GM21529 (cell line): ENCODE measurements around the gene MISP.
"Not testable (repeated sequence)": the region's sequence is repeated elsewhere in the genome, so short reads cannot be mapped to it uniquely, and the experiment has no call there.

Experiments used
- ATAC-seq: cut with Tn5 transposase; IDR thresholded peaks from one replicate; pipeline ENCODE4 v1.9.1; 2021; ENCODE audit not compliant: unreplicated experiment

The MISP gene

DNA sequence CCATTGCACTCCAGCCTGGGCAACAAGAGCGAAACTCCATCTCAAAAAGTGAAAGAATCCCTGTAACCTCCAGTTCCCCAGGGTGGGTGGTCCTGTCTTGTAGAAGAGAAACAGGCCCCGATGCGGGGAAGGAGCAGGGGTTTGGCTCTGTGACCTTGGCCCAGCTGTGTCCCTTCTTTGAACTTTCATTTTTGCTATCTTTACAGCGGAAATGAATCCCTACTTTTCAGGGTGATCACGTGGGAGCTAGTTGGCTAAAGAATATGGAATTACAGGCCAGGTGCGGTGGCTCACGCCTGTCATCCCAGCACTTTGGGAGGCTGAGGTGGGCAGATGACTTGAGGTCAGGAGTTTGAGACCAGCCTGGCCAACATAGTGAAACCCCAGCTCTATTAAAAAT, 5.8 kb upstream of the MISP start:
- ATAC-seq, result not testable (repeated sequence)

DNA sequence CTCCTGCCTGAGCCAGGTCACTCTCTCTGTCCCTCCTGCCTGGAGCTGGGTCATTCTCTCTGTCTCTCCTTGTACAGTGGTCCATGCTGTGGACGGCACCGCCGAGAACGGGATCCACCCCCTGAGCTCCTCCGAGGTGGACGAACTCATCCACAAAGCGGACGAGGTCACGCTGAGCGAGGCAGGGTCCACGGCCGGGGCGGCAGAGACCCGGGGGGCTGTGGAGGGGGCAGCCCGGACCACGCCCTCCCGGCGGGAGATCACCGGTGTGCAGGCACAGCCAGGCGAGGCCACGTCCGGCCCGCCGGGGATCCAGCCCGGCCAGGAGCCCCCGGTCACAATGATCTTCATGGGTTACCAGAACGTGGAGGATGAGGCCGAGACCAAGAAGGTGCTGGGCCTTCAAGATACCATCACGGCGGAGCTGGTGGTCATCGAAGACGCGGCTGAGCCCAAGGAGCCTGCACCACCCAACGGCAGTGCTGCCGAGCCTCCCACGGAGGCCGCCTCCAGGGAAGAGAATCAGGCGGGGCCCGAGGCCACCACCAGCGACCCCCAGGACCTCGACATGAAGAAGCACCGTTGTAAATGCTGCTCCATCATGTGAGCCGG, 4.6 kb upstream of the MISP start:
- no peak for ATAC-seq

DNA sequence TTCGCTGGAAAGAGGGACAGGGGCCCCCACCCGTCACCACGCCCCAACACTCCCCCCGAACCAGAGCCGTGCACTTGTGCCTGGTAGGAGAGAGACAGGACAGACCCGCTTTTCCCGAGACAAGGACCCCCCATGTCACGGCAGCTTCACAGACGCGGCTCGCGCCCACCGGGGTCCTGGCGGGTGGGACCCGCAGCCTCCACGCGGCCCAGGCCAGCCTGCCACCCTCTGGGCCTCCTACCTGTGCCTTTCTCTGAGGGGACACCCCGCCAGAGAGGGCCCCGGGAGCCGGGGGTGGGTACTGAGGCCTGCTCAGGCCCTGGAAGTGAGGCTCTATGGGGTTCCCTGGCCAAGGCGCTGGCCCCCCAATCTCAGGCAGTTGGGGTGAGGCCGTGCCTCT, 4.0 kb upstream of the MISP start:
- no peak for ATAC-seq

DNA sequence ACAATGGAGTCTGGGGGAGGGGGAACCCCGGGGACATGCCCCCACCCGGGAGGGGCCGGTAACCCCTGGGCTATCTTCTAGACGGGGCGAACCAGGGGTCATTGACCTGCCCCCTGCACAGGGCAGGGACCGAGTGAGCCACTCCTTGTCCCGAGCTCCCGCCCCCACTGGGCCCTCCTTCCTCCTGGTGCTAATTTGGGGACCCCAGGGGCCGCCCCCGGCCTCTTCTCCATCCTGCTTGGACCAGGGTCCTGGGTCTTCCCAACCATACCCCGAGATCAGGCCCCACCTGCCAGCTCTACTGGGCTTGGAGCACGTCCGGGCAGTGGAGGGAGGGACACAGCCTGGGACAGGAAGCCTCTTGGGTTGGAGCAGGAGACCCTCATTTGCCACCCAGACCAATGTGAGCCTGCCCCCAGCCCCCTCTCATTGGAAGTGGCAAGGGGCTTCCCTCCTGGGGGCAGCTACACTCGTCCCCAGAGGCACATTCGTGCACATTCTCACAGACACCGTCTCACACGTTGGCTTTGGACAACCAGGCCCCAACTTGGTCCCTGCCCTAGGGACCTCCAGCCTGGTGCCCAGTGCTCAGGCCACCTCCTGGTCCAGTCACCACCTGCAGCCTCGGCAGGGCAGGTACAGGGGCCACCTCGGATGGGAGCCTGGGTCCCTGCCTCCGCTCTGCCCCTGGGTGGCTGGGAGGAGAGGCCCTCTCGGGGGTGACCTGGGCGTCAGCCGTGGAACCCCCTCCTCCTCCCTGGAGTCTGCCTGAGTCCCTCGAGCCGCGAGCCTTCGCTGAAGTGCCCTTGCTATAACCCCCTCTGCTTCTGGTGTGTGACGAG, 3.3 kb upstream of the MISP start:
- ATAC-seq, result no peak

DNA sequence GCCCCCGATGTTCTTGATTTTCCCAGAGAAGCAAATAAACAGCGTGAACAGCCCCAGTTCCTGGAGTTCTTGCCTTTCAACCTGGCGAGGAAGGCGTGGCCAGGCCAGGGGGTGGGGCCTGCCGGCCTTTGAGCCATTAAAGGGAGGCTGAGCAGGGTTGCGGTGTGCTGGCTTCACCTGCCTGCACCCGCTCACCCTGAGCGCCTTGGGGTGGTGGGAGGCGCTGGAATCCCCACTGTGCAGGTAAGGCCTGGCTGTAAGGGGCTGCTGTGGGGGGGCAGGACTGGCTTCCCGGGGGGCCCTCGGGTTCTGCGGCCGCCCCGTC, 2.7 kb upstream of the MISP start:
- no peak for ATAC-seq

DNA sequence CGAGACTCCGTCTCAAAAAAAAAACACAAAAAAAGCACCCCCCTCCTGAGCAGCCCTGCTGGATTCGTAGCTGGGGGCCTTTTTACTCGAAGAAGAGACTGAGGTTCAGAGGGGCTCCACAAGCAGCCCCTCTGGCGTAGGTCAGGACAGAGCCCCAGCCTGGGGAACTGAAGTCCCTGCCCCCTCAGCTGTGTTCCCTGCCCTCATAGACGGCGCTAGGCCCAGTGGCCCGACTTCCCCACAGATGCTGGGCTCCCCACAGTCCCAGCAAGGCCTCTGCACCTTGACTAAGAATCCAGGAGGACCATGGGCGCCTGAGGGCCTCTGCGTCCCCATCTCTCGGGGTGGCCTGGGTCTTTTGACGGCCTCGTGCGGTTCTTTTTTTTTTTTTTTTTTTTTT, 1.1 kb upstream of the MISP start:
- ATAC-seq, result no peak

DNA sequence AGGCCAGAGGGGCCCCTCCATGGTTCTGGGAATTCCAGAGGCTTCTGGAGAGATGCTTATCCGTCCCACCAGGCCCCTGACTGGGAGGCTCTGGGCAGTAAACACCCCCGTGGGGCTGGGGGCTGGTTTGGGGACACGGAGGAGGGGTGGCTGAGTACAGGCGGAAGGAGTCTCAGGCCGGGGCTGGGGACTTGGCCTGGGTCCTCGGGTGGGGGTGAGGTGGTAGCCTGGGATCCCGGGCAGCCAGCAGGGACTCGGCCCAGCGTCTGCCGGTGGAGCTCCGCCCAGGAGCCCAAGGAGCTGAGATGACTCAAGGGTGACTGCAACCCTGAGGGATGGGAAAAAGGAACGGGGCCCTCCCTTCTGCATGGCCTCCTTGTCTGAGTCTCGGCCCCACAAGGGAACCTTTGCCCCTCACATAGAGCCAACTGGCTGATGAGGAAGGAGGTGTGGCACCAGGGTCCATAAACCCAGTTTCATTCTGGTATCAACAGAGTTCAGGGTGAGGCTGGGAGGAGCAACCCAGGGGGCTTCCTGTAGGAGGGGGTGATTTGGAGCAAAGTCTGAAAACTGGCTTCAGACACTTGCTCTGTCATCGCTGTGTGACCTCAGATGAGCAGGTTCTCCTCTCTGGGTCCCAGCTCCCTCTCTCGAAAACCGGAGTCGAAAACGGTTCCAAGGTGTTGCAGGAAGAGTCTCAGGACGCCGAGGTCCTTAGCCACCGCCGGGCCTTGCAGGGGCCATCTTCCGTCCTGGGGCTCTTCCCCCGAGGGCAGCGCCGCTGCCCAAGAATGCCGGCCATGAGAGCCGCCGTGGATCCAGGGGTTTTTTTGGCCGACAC, 809 bp downstream of the MISP start:
- no peak for ATAC-seq

DNA sequence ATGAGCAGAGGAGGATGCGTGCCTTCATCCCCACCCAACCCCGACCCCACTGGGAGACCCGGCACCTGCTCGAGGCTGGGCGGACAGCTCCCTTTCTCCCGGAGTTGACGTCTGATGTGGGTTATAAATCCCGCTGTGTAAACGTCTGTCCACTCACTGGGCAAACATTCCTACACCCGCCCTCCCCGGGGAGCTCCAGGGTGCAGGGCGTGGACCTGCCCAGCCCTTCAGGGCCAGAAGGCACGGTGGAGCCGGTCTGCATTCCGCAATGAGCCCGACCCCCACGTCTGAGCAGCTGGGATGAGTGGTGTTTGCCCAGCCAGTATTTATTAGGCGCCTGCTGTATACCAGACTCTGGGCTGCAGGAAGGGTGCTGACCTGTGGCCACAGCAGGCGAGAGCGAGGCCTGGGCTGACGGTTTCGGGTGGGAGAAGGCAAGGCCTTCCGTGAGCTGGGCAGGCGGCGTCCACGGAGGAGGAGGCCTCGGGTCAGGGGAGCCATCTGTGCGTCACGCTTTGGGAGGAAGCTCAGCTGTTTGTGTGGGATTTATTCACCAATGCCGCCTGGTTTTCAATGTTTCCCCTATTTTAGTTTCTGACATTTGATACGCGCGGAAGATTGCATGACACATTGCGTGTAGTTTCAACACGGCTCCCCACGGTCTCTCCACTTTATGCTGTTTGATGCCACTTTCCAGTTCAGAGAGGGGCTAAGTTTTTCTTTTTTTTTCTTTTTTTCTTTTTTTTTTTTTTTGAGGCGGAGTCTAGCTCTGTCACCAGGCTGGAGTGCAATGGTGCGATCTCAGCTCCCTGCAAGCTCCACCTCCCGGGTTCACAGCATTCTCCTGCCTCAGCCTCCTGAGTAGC, 2.0 kb downstream of the MISP start:
- ATAC-seq, result no peak

DNA sequence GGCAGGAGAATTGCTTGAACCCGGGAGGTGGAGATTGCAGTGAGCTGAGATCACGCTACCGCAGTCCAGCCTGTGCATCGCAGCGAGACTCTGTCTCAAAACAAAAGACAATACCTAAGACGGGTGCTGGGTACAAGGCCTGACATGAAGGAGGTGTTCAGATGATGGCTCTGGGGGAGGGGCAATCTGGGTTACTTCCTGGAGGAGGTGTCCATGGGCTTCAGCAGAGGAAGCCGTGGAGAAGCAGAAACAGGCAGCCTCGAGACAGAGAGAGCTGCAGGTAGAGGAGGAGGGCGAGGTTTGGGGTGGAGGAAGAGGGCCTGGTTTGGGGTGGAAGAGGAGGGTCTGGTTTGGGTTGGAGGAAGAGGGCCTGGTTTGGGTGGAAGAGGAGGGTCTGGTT, 3.6 kb downstream of the MISP start:
- ATAC-seq, result no peak

DNA sequence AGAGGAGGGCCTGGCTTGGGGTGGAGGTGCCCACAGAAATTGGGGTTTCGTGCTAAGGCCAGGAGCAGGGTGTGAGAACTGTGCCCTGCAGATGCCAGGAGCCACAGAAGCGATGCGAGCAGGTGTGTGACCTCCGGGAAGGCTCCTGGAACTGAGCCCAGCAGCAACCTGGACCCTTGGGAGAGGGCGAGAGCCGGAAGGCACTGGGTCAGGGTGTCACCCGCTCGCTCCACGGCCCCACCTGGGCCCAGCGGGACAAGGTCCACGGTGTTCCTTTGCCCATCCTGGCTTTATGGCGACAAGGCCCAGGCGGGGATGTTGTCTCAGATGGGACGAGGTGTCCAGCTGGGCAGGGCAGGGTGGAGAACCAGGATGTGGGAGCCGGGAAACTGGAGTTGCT, 4.2 kb downstream of the MISP start:
- no peak for ATAC-seq

DNA sequence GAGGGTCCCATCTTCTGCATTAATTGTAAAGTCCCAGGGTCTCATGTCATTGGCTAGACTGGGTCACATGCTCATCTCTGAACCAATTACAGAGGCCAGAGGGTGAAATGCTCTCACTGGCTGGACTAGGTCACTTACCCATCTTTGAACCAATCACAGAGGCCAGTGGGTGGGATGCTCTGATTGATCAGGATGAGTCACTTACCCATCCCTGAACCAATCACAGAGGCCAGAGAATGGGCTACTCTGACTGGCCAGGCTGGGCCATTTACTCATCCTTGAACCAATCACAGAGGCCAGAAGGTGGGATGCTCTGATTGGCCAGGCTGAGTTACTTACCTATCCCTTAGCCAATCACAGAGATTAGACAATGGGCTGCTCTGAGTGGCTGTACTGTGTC, 5.3 kb downstream of the MISP start:
- no peak for ATAC-seq

DNA sequence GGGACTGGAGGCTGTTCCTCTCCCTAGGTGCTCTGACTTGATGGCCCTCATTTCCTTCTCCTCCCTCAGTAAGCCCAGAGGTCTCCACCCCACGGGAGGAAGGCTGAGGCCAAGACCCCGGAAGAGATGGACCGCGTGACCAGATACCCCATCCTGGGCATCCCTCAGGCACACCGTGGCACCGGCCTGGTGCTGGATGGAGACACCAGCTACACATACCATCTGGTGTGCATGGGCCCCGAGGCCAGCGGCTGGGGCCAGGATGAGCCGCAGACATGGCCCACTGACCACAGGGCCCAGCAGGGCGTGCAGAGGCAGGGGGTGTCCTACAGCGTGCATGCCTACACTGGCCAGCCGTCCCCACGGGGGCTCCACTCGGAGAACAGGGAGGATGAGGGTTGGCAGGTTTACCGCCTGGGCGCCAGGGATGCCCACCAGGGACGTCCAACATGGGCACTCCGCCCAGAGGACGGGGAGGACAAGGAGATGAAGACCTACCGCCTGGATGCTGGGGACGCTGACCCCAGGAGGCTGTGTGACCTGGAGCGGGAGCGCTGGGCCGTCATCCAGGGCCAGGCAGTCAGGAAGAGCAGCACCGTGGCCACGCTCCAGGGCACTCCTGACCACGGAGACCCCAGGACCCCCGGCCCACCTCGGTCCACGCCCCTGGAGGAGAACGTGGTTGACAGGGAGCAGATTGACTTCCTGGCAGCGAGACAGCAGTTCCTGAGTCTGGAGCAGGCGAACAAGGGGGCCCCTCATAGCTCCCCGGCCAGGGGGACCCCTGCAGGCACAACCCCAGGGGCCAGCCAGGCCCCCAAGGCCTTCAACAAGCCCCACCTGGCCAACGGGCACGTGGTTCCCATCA, 6.1 kb downstream of the MISP start:
- ATAC-seq, result no peak

DNA sequence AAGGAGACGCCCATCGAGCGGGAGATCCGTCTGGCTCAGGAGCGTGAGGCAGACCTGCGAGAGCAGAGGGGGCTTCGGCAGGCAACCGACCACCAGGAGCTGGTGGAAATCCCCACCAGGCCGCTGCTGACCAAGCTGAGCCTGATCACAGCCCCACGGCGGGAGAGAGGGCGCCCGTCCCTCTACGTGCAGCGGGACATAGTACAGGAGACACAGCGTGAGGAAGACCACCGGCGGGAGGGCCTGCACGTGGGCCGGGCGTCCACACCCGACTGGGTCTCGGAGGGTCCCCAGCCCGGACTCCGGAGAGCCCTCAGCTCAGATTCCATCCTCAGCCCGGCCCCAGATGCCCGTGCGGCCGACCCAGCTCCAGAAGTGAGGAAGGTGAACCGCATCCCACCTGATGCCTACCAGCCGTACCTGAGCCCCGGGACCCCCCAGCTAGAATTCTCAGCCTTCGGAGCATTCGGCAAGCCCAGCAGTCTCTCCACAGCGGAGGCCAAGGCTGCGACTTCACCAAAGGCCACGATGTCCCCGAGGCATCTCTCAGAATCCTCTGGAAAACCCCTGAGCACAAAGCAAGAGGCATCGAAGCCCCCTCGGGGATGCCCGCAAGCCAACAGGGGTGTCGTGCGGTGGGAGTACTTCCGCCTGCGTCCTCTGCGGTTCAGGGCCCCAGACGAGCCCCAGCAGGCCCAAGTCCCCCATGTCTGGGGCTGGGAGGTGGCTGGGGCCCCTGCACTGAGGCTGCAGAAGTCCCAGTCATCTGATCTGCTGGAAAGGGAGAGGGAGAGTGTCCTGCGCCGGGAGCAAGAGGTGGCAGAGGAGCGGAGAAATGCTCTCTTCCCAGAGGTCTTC, 7.1 kb downstream of the MISP start:
- ATAC-seq, result no peak

DNA sequence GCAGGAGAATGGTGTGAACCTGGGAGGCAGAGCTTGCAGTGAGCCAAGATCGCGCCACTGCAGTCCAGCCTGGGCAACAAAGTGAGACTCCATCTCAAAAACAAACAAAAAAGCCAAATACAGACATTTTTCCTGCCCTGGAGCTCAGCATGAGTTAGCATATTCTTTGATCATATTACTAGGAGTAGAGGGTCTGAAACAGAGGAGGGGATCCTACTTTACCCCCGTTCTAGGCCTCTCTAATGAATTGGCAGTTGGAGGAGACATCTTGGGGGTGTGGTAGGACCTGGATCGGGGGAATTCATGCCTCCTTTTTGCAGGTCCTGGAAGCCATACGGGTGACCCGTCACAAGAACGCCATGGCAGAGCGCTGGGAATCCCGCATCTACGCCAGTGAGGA, 12.3 kb downstream of the MISP start:
- no peak for ATAC-seq

DNA sequence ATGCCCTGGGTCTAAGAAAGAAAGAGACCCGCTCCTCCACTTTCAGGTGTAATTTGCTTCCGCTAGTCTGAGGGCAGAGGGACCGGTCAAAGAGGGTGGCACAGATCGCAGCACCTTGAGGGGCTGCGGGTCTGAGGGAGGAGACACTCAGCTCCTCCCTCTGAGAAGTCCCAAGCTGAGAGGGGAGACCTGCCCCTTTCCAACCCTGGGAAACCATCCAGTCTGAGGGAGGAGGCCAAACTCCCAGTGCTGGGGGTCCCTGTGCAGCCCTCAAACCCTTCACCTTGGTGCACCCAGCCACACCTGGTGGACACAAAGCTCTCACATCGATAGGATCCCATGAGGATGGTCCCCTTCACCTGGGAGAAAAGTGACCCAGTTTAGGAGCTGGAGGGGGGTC, 13.0 kb downstream of the MISP start:
- no peak for ATAC-seq

DNA sequence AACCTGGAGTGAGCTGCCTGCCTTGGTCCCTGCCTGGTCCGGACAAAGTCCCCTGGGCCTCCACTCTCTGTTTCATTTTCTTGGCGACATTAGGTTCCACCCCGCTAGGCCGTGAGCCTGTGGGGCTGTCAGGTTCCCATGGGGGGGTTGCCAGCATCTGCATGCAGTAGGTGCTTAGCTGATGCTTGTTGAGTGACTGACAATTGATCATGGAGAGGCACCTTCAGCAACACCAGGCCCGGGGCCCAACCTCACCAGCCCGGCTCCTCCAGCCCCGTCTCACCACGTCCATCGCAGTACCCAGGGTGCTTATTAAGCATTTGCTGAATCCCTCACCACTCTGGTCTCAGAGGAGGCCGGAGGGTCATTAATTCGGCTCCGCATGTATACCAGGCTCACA, 13.4 kb downstream of the MISP start:
- no peak for ATAC-seq

DNA sequence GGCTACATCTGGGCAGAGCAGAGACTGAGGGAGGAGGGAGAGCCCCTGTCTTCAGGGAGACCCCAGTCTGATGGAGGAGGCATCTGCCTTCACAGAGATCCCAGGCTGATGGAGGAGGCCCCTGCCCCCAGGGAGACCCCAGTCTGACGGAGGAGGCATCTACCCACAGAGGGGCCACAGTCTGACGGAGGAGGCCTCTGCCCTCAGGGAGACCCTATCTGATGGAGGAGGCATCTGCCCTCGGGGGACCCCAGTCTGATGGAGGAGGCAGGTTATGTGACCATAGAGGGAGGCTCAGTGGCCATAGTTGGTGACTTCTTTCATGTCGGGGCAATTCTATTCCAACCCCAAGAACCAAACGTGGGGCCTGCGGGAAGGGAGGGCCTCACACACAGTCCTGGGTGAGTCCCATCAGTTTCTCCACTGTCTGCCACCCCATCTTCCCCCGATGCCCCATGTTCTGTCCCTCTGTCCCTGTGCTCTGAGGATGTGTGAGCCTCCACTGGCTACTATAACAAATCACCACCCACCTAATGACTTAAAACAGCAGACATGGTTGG, 14.3 kb downstream of the MISP start:
- no peak for ATAC-seq

DNA sequence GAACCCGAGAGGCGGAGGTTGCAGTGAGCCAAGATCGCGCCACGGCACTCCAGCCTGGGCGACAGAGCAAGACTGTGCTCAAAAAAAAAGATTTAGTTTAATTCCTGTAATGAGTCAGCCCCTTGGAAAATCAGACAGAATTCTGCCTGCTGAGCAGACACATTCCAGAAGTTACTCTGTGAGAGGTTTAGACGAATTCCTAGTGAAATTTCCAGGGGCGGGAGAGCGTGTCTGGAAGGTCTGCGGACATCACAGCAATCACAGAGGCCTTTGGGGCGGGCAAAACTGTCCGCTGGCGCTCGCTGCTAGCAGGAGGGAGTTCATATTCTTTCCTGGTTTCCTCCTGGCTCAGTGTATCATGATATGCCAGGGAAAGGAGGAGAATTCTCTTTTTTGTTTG, 17.5 kb downstream of the MISP start:
- ATAC-seq, result no peak

DNA sequence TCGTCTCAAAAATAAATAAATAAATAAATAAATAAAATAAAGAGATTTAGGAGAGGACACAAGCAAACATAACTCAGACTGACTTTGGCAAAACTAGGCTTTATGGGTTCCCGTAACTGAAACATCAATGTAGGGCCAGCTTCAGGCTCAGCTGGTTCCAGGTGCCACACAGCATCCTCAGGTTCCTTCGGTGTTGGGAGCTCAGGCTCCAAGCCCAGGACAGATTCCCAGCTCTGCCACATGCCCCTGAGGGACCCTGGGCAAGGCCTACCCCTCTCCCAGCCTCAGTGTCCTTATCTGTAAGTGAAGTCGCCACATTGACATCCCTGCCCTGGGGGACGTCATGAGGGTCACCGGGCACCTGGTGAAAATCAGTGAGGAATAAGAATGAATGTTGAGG, 18.7 kb downstream of the MISP start:
- no peak for ATAC-seq
